ENCODE measurements around the gene PTPRD. TPM values are rescaled to one million over a fixed set of nuclear protein-coding genes. Genes with fewer than 3 reads are reported as not detected.

Gene PTPRD
- polyA plus RNA-seq, 1 donor: 145 TPM

- DNase-seq: no peak
Observed at GRCh38 chr9:9892217-9892616, 720.6 kb downstream of the PTPRD start.

GRCh38 chr9:9881692-9882091 is 731.1 kb downstream of the PTPRD start:
- DNase-seq: no peak

GRCh38 chr9:9874270-9874669 is 738.5 kb downstream of the PTPRD start:
- no peak for DNase-seq

GRCh38 chr9:9862235-9862810 is 750.5 kb downstream of the PTPRD start:
- DNase-seq: no peak

- no peak for DNase-seq
Observed at GRCh38 chr9:9855177-9856078, 757.4 kb downstream of the PTPRD start.

- DNase-seq: no peak
Observed at GRCh38 chr9:9847750-9848149, 765.1 kb downstream of the PTPRD start.

- no peak for DNase-seq
Observed at GRCh38 chr9:9846557-9846956, 766.2 kb downstream of the PTPRD start.

- DNase-seq: no peak
Observed at GRCh38 chr9:9820436-9820835, 792.4 kb downstream of the PTPRD start.

- DNase-seq: no peak
Observed at GRCh38 chr9:9819886-9820285, 792.9 kb downstream of the PTPRD start.

GRCh38 chr9:9817176-9817575 is 795.6 kb downstream of the PTPRD start:
- no peak for DNase-seq

GRCh38 chr9:9804109-9804508 is 808.7 kb downstream of the PTPRD start:
- no peak for DNase-seq

- DNase-seq: no peak
Observed at GRCh38 chr9:9799287-9799686, 813.5 kb downstream of the PTPRD start.

- DNase-seq: no peak
Observed at GRCh38 chr9:9792144-9792857, 820.5 kb downstream of the PTPRD start.

- peak; percentile 19 for DNase-seq
Observed at GRCh38 chr9:9791611-9792010, 821.2 kb downstream of the PTPRD start.

- DNase-seq: peak; percentile 61
Observed at GRCh38 chr9:9790216-9790872, 822.5 kb downstream of the PTPRD start.

- no peak for DNase-seq
Observed at GRCh38 chr9:9783711-9784110, 829.1 kb downstream of the PTPRD start.

- no peak for DNase-seq
Observed at GRCh38 chr9:9783211-9783610, 829.6 kb downstream of the PTPRD start.

GRCh38 chr9:9778293-9778692 is 834.5 kb downstream of the PTPRD start:
- DNase-seq: no peak

- DNase-seq: no peak
Observed at GRCh38 chr9:9774471-9774870, 838.3 kb downstream of the PTPRD start.

GRCh38 chr9:9771314-9771713 is 841.5 kb downstream of the PTPRD start:
- no peak for DNase-seq

- no peak for DNase-seq
Observed at GRCh38 chr9:9764821-9765220, 848.0 kb downstream of the PTPRD start.

GRCh38 chr9:9754186-9754585 is 858.6 kb downstream of the PTPRD start:
- no peak for DNase-seq

GRCh38 chr9:9753266-9753665 is 859.5 kb downstream of the PTPRD start:
- no peak for DNase-seq

Data from left kidney (tissue), 2 donors.